SU-DHL-6 (cell line): ENCODE data around the gene TNFRSF12A.

ENCODE experiments used
- CTCF ChIP-seq: fragments of 200-600 bp; sonication (generic); IDR thresholded peaks from one replicate; pipeline ENCODE4 v1.5.1; 2017; ENCODE audit warnings: antibody characterized with exemption, mild to moderate bottlenecking, low read length, moderate library complexity; ENCODE audit not compliant: insufficient read depth, poor library complexity, severe bottlenecking
- EZH2phosphoT487 ChIP-seq: fragments of 200-600 bp; sonication (generic), shearing (Covaris generic); conservative IDR thresholded peaks from 2 replicates; pipeline ENCODE4 v1.6.1; 2018; ENCODE audit warnings: mild to moderate bottlenecking, antibody characterized with exemption, low read length, moderate library complexity, mixed read lengths

GRCh38 chr16:2988590-2989099, 31.5 kb upstream of the TNFRSF12A start:
- TF ChIP-seq CTCF (no peak), EZH2phosphoT487 (no peak)
